H1 (cell line): ENCODE measurements around the gene DHX32. TPM values are rescaled to one million over a fixed set of nuclear protein-coding genes. Genes with fewer than 3 reads are reported as not detected.

Experiments
- CTCF ChIA-PET: fragments of 300-600 bp; sonication (Branson Sonifier 250); formaldehyde crosslinking; loops from one replicate; lab custom pipeline; 2021; ENCODE audit not compliant: partially characterized antibody; lab: Charles Lee
- POLR2A ChIA-PET: fragments of 300-600 bp; sonication (Branson Sonifier 250); formaldehyde crosslinking; loops from one replicate; lab custom pipeline; 2021; ENCODE audit warnings: inconsistent platforms; ENCODE audit not compliant: partially characterized antibody; lab: Charles Lee
- DNase-seq, 2 experiments: peaks; one replicate each; pipeline versions ENCODE4 v3.0.0 to v3.0.0-alpha.2; 2010 to 2022; ENCODE audit warnings: low spot score in 2 of 2, low read depth in 1 of 2, mixed read lengths in 1 of 2
- FAIRE-seq: peaks from 2 replicates; lab custom pipeline; 2011; peaks lifted over from hg19 to GRCh38; lab: Jason Lieb, UNC
- H2AFZ ChIP-seq: 2 replicates; pipeline ENCODE4 v1.8.1; 2012; ENCODE audit warnings: low read length, inconsistent platforms
- H2AK5ac ChIP-seq: 2 replicates; pipeline ENCODE4 v1.6.1; 2013; ENCODE audit warnings: low read depth, low read length
- H2BK120ac ChIP-seq: replicated peaks from 2 replicates; pipeline ENCODE3; 2013; ENCODE audit warnings: low read depth, low read length, inconsistent platforms
- H2BK12ac ChIP-seq: 2 replicates; pipeline ENCODE4 v1.6.1; 2013; ENCODE audit warnings: low read depth, low read length
- H2BK15ac ChIP-seq: 2 replicates; pipeline ENCODE4 v1.6.1; 2013; ENCODE audit warnings: low read length
- H2BK20ac ChIP-seq: 2 replicates; pipeline ENCODE4 v1.6.1; 2013; ENCODE audit warnings: low read length
- H2BK5ac ChIP-seq: 2 replicates; pipeline ENCODE4 v1.6.1; 2013; ENCODE audit warnings: low read depth, low read length
- H3K14ac ChIP-seq: 2 replicates; pipeline ENCODE4 v1.6.1; 2013; ENCODE audit warnings: inconsistent platforms; ENCODE audit not compliant: insufficient read length
- H3K18ac ChIP-seq: 2 replicates; pipeline ENCODE4 v1.6.1; 2013; ENCODE audit warnings: low read length; ENCODE audit errors: extremely low read depth
- H3K23ac ChIP-seq: 2 replicates; pipeline ENCODE4 v1.6.1; 2013; ENCODE audit warnings: inconsistent platforms; ENCODE audit not compliant: insufficient read length
- H3K23me2 ChIP-seq: 2 replicates; pipeline ENCODE4 v1.6.1; 2013; ENCODE audit warnings: low read depth, low read length
- H3K27ac ChIP-seq: 2 replicates; pipeline ENCODE4 v1.6.1; 2011; ENCODE audit warnings: low read depth, low read length, inconsistent platforms
- H3K27me3 ChIP-seq, 4 experiments: replicated peaks in 1 of 4; 1 replicate in 1 of 4; 2 replicates in 3 of 4; pipeline versions ENCODE4 v1.6.1 to v1.8.1; 2011 to 2013; ENCODE audit warnings: low read length in 3 of 4, mild to moderate bottlenecking in 3 of 4, inconsistent platforms in 2 of 4, mixed read lengths in 2 of 4, moderate library complexity in 1 of 4; ENCODE audit not compliant: control insufficient read depth in 3 of 4, insufficient read depth in 3 of 4; ENCODE audit errors: extremely low read depth in 1 of 4
- H3K36me3 ChIP-seq, 4 experiments: 2 replicates each; pipeline versions ENCODE4 v1.6.1 to v1.8.1; 2011 to 2013; ENCODE audit warnings: mild to moderate bottlenecking in 4 of 4, low read length in 3 of 4, moderate library complexity in 2 of 4, control low read depth in 1 of 4, inconsistent platforms in 1 of 4; ENCODE audit not compliant: insufficient read depth in 4 of 4, control insufficient read depth in 2 of 4
- H3K4ac ChIP-seq: replicated peaks from 2 replicates; pipeline ENCODE3; 2013; ENCODE audit warnings: low read length, low read depth, mixed read lengths, inconsistent platforms; ENCODE audit not compliant: insufficient read length
- H3K4me1 ChIP-seq, 4 experiments: replicated peaks in 1 of 4; 1 replicate in 1 of 4; 2 replicates in 3 of 4; pipeline versions ENCODE4 v1.6.1 to v1.8.1; 2011 to 2013; ENCODE audit warnings: low read length in 3 of 4, inconsistent platforms in 2 of 4, mixed read lengths in 1 of 4; ENCODE audit not compliant: insufficient read depth in 4 of 4, control insufficient read depth in 3 of 4
- H3K4me2 ChIP-seq, 2 experiments: 2 replicates each; pipeline versions ENCODE4 v1.6.1 to v1.8.1; 2011 to 2013; ENCODE audit warnings: low read depth in 2 of 2, low read length in 2 of 2, control low read depth in 1 of 2, inconsistent platforms in 1 of 2, mild to moderate bottlenecking in 1 of 2; ENCODE audit not compliant: insufficient read depth in 1 of 2
- H3K4me3 ChIP-seq, 4 experiments: fragments of 200-600, 300-600 bp in 1 of 4; sonication (generic), shearing (Covaris generic), sonication (Bioruptor Twin) in 1 of 4; 2 replicates each; pipeline versions ENCODE4 v1.5.1 to v1.8.1; 2011 to 2016; ENCODE audit warnings: low read length in 4 of 4, low read depth in 3 of 4, control low read depth in 2 of 4, inconsistent platforms in 2 of 4, mild to moderate bottlenecking in 2 of 4, mixed read lengths in 1 of 4, moderate library complexity in 1 of 4; ENCODE audit not compliant: insufficient read depth in 2 of 4; ENCODE audit errors: extremely low read depth in 1 of 4
- H3K56ac ChIP-seq: replicated peaks from 2 replicates; pipeline ENCODE3; 2013; ENCODE audit warnings: low read depth, mild to moderate bottlenecking, mixed read lengths, low read length, inconsistent platforms; ENCODE audit not compliant: insufficient read length
- H3K79me1 ChIP-seq: 2 replicates; pipeline ENCODE4 v1.6.1; 2013; ENCODE audit warnings: low read depth, low read length, control low read depth
- H3K79me2 ChIP-seq, 2 experiments: 2 replicates each; pipeline versions ENCODE4 v1.6.1 to v1.8.1; 2012 to 2013; ENCODE audit warnings: low read length in 2 of 2, mild to moderate bottlenecking in 2 of 2, inconsistent platforms in 1 of 2; ENCODE audit not compliant: insufficient read depth in 2 of 2, control insufficient read depth in 1 of 2
- H3K9ac ChIP-seq, 4 experiments: replicated peaks in 1 of 4; 1 replicate in 1 of 4; 2 replicates in 3 of 4; pipeline versions ENCODE4 v1.6.1 to v1.8.1; 2011 to 2013; ENCODE audit warnings: low read depth in 3 of 4, low read length in 3 of 4, control low read depth in 2 of 4, mild to moderate bottlenecking in 2 of 4, moderate library complexity in 2 of 4, inconsistent platforms in 1 of 4; ENCODE audit errors: extremely low read depth in 1 of 4
- H3K9me3 ChIP-seq, 2 experiments: 2 replicates each; pipeline versions ENCODE4 v1.6.1 to v1.8.1; 2012 to 2013; ENCODE audit warnings: mild to moderate bottlenecking in 2 of 2, moderate library complexity in 2 of 2, control low read depth in 1 of 2, inconsistent platforms in 1 of 2, low read depth in 1 of 2, low read length in 1 of 2, mixed read lengths in 1 of 2; ENCODE audit not compliant: insufficient read depth in 2 of 2
- H4K20me1 ChIP-seq, 2 experiments: replicated peaks in 1 of 2; 2 replicates each; pipeline versions ENCODE3 to v1.8.1; 2011 to 2013; ENCODE audit warnings: inconsistent platforms in 2 of 2, low read length in 2 of 2, mild to moderate bottlenecking in 1 of 2; ENCODE audit not compliant: insufficient read depth in 2 of 2, control insufficient read depth in 1 of 2
- H4K5ac ChIP-seq: 2 replicates; pipeline ENCODE4 v1.6.1; 2013; ENCODE audit warnings: low read length, low read depth, mixed read lengths, inconsistent platforms; ENCODE audit not compliant: insufficient read length
- H4K8ac ChIP-seq: 2 replicates; pipeline ENCODE4 v1.8.0; 2013; ENCODE audit warnings: mild to moderate bottlenecking, moderate library complexity, low read length, inconsistent platforms; ENCODE audit not compliant: insufficient read depth; ENCODE audit errors: extremely low read depth
- H4K91ac ChIP-seq: replicated peaks from 2 replicates; pipeline ENCODE3; 2013; ENCODE audit warnings: low read length, mixed read lengths, inconsistent platforms; ENCODE audit not compliant: insufficient read length
- CHD2 ChIP-seq: IDR thresholded peaks from 2 replicates; pipeline ENCODE4 v1.6.1; 2012; ENCODE audit warnings: low read length, improper control_type of control experiment
- JUND ChIP-seq: IDR thresholded peaks from 2 replicates; pipeline ENCODE4 v1.6.1; 2011; ENCODE audit warnings: mild to moderate bottlenecking, improper control_type of control experiment, low read length
- RFX5 ChIP-seq: IDR thresholded peaks from 2 replicates; pipeline ENCODE4 v1.6.1; 2011; ENCODE audit warnings: low read depth, low read length, improper control_type of control experiment, borderline replicate concordance
- RXRA ChIP-seq: IDR thresholded peaks from 2 replicates; pipeline ENCODE4 v1.6.1; 2011; ENCODE audit warnings: low read depth, mild to moderate bottlenecking, low read length, moderate library complexity; ENCODE audit not compliant: insufficient read depth
- WGBS, 2 experiments: shearing (Covaris generic) in 1 of 2; methylation state at CpG; one replicate each; pipeline versions ENCODE4 v1.1.6 to v1.1.7; 2013 to 2015; ENCODE audit warnings: low lambda C conversion rate in 2 of 2, mixed read lengths in 2 of 2, inconsistent platforms in 1 of 2, low coverage in 1 of 2, missing lambda C conversion rate in 1 of 2; ENCODE audit not compliant: insufficient replicate concordance in 2 of 2, insufficient coverage in 1 of 2, insufficient read length in 1 of 2; ENCODE audit errors: extremely low coverage in 1 of 2, missing lambda C conversion rate in 1 of 2; 5-methylcytosine and 5-hydroxymethylcytosine counted together
- polyA plus RNA-seq, 7 experiments: library from polyadenylated mRNA; depleted of rRNA in 3 of 7; stranded (reverse) in 5 of 7; unstranded in 2 of 7; fragments of >200 nt in 5 of 7; fragments of 200-250 nt in 2 of 7; gene quantifications; 1 replicate in 5 of 7; 2 replicates in 1 of 7; 4 replicates in 1 of 7; pipeline versions ENCODE4 v1.2.1 to v1.2.3, GENCODE V29; 2011 to 2013; ENCODE audit warnings: missing spikeins in 2 of 7, mixed read lengths in 2 of 7
- total RNA-seq: library from RNA; stranded (reverse); fragmentation: NEBNext Ultra II Directional; extraction: Animal tissue kit (Norgen Biotek cat#: 25700); gene quantifications from 2 replicates; pipeline ENCODE4 v1.2.1, GENCODE V29; 2021
- TF ChIP-seq, protein P1 (sequence below): IDR thresholded peaks from 2 replicates; pipeline ENCODE4 v1.6.1; 2012; ENCODE audit warnings: inconsistent platforms
- TF ChIP-seq, protein P2 (sequence below), 3 experiments: IDR thresholded peaks; 1 replicate in 2 of 3; 2 replicates in 1 of 3; pipeline versions ENCODE4 v1.5.1 to v1.6.1; 2011; ENCODE audit warnings: low read length in 3 of 3, mild to moderate bottlenecking in 3 of 3, inconsistent platforms in 2 of 3, low read depth in 1 of 3, moderate library complexity in 1 of 3; ENCODE audit not compliant: insufficient read depth in 1 of 3; ENCODE audit errors: control extremely low read depth in 1 of 3

The DHX32 gene
- total and polyA plus RNA-seq, 2 of the 8 experiments (the other 6 are each of a cell fraction or from before 2014, with no cell fraction given), result 12.4 to 15.8 TPM

DNA sequence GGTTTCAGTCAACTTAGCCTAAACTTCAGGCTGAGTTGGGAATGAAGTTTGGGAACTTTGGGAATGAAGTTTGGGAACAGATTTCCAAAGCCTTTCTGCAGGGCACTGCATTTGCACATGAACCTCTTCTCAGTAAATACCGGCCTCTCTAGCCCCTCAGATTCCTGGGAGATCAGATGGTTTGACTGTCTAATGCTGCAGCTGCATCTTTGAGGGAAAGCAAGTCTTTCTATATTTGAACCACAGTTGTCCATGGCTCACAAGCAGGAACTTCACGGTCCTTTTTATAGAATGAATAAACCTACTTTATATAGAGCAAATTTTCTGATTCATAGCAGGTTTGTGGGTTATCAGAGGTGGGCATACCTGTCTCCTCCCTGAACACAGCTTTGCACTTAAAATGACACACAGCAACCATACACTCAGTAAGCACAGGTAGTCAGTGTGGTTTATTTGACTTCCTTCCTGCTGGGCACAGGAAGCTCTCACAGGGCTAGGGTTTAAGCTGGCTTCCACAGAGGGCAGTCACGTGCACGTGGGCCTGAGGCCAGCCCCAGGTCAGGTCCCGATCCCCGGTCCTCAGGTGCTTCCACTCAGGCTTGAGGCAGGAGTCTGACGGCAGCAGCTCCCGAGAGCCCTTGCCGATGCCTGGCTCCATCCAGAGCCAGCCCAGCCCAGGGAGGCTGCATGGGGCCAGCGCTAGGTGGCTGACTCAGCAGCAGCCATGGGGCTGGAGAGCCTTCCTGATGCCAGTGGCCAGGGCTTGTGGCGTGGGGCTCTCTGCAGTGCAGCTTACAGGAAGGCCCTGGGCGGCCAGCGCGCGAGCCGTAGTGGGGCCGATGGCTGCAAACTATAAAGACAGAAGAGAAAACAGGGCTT is 92.7 kb downstream of the DHX32 start:
- 93% methylated on average over 14 of the region's 17 CpGs; no CpG with 5 or more reads in 1 of the 2 experiments for WGBS, 2 experiments
- Histone ChIP-seq H3K14ac (no peak overlapping the region), H3K18ac (no peak overlapping the region), H3K4me1 (no peaks in the 10 kb centered on the region; a peak in 1 of 7 replicates), H3K9ac (no peak overlapping the region), H2AFZ (no peak overlapping the region), H3K23ac (no peak overlapping the region), H2BK20ac (no peak overlapping the region), H3K23me2 (no peaks in the 10 kb centered on the region), H4K5ac (no peak overlapping the region), H2BK15ac (no peak overlapping the region), H2BK12ac (no peak overlapping the region), H3K27me3 (no peaks in the 10 kb centered on the region), H4K8ac (peak overlapping the region; percentile 35; the same call in 1 of the 2 replicates), H3K36me3 (peaks cover 2 to 6% (median 4%) of the 10 kb centered on the region in 4 experiments; a peak in 5 of 8 replicates), H3K9me3 (no peaks in the 10 kb centered on the region), H3K79me1 (no peaks in the 10 kb centered on the region), H4K91ac (no peak overlapping the region), H3K4me2 (no peak overlapping the region), H3K4ac (no peak overlapping the region), H4K20me1 (peaks cover 0 to 2% of the 10 kb centered on the region in 2 experiments), H3K79me2 (no peaks in the 10 kb centered on the region), H2BK120ac (no peak overlapping the region), H3K27ac (no peak overlapping the region), H3K4me3 (no peak overlapping the region), H2BK5ac (0 out of 2 replicates have a peak overlapping the region, but pooled peaks have one; percentile 52), H2AK5ac (no peak overlapping the region), H3K56ac (no peak overlapping the region)
- POLR2A ChIA-PET, result interaction anchor here (0.6 to 0.9 kb wide), 2 partner anchors 41 to 628 kb away, joined by 3 read pairs; partner anchors contain the start of gene CTBP2
- FAIRE-seq (no peak), DNase-seq (no peak)
- TF ChIP-seq JUND, result no peak
- TF ChIP-seq CHD2, result no peak
- TF ChIP-seq RXRA, result no peak
- TF ChIP-seq, protein P1, sequence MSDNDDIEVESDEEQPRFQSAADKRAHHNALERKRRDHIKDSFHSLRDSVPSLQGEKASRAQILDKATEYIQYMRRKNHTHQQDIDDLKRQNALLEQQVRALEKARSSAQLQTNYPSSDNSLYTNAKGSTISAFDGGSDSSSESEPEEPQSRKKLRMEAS, result 0 out of 2 replicates have a peak, but pooled peaks have one; percentile 9
- TF ChIP-seq RFX5, result no peak
- TF ChIP-seq, protein P2, sequence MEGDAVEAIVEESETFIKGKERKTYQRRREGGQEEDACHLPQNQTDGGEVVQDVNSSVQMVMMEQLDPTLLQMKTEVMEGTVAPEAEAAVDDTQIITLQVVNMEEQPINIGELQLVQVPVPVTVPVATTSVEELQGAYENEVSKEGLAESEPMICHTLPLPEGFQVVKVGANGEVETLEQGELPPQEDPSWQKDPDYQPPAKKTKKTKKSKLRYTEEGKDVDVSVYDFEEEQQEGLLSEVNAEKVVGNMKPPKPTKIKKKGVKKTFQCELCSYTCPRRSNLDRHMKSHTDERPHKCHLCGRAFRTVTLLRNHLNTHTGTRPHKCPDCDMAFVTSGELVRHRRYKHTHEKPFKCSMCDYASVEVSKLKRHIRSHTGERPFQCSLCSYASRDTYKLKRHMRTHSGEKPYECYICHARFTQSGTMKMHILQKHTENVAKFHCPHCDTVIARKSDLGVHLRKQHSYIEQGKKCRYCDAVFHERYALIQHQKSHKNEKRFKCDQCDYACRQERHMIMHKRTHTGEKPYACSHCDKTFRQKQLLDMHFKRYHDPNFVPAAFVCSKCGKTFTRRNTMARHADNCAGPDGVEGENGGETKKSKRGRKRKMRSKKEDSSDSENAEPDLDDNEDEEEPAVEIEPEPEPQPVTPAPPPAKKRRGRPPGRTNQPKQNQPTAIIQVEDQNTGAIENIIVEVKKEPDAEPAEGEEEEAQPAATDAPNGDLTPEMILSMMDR (IDR thresholded peaks at IDR 0.05; ENCODE audit: control extremely low read depth in 1 of 3, insufficient read depth in 1 of 3, low read depth in 1 of 3, low read length in 3 of 3), result peak in 1 of 3 experiments; percentile 8; a peak in 1 of 4 replicates
- CTCF ChIA-PET, result interaction anchor here (1.4 kb wide), 1 partner anchor 9 kb away, joined by 4 read pairs; no protein-coding TSS in a partner anchor
